H1 (cell line): ENCODE measurements around the gene GNAI2. TPM values are rescaled to one million over a fixed set of nuclear protein-coding genes. Genes with fewer than 3 reads are reported as not detected.
"Not testable (repeated sequence)": the region's sequence is repeated elsewhere in the genome, so short reads cannot be mapped to it uniquely, and the experiment has no call there.

Experiments
- CTCF ChIA-PET: fragments of 300-600 bp; sonication (Branson Sonifier 250); formaldehyde crosslinking; loops from one replicate; lab custom pipeline; 2021; ENCODE audit not compliant: partially characterized antibody; lab: Charles Lee
- POLR2A ChIA-PET: fragments of 300-600 bp; sonication (Branson Sonifier 250); formaldehyde crosslinking; loops from one replicate; lab custom pipeline; 2021; ENCODE audit warnings: inconsistent platforms; ENCODE audit not compliant: partially characterized antibody; lab: Charles Lee
- DNase-seq, 2 experiments: peaks; one replicate each; pipeline versions ENCODE4 v3.0.0 to v3.0.0-alpha.2; 2010 to 2022; ENCODE audit warnings: low spot score in 2 of 2, low read depth in 1 of 2, mixed read lengths in 1 of 2
- FAIRE-seq: peaks from 2 replicates; lab custom pipeline; 2011; peaks lifted over from hg19 to GRCh38; lab: Jason Lieb, UNC
- H2AFZ ChIP-seq: 2 replicates; pipeline ENCODE4 v1.8.1; 2012; ENCODE audit warnings: low read length, inconsistent platforms
- H2AK5ac ChIP-seq: 2 replicates; pipeline ENCODE4 v1.6.1; 2013; ENCODE audit warnings: low read depth, low read length
- H2BK120ac ChIP-seq: replicated peaks from 2 replicates; pipeline ENCODE3; 2013; ENCODE audit warnings: low read depth, low read length, inconsistent platforms
- H2BK12ac ChIP-seq: 2 replicates; pipeline ENCODE4 v1.6.1; 2013; ENCODE audit warnings: low read depth, low read length
- H2BK15ac ChIP-seq: 2 replicates; pipeline ENCODE4 v1.6.1; 2013; ENCODE audit warnings: low read length
- H2BK20ac ChIP-seq: 2 replicates; pipeline ENCODE4 v1.6.1; 2013; ENCODE audit warnings: low read length
- H2BK5ac ChIP-seq: 2 replicates; pipeline ENCODE4 v1.6.1; 2013; ENCODE audit warnings: low read depth, low read length
- H3K14ac ChIP-seq: 2 replicates; pipeline ENCODE4 v1.6.1; 2013; ENCODE audit warnings: inconsistent platforms; ENCODE audit not compliant: insufficient read length
- H3K18ac ChIP-seq: 2 replicates; pipeline ENCODE4 v1.6.1; 2013; ENCODE audit warnings: low read length; ENCODE audit errors: extremely low read depth
- H3K23ac ChIP-seq: 2 replicates; pipeline ENCODE4 v1.6.1; 2013; ENCODE audit warnings: inconsistent platforms; ENCODE audit not compliant: insufficient read length
- H3K23me2 ChIP-seq: 2 replicates; pipeline ENCODE4 v1.6.1; 2013; ENCODE audit warnings: low read depth, low read length
- H3K27ac ChIP-seq: 2 replicates; pipeline ENCODE4 v1.6.1; 2011; ENCODE audit warnings: low read depth, low read length, inconsistent platforms
- H3K27me3 ChIP-seq, 4 experiments: replicated peaks in 1 of 4; 1 replicate in 1 of 4; 2 replicates in 3 of 4; pipeline versions ENCODE4 v1.6.1 to v1.8.1; 2011 to 2013; ENCODE audit warnings: low read length in 3 of 4, mild to moderate bottlenecking in 3 of 4, inconsistent platforms in 2 of 4, mixed read lengths in 2 of 4, moderate library complexity in 1 of 4; ENCODE audit not compliant: control insufficient read depth in 3 of 4, insufficient read depth in 3 of 4; ENCODE audit errors: extremely low read depth in 1 of 4
- H3K36me3 ChIP-seq, 4 experiments: 2 replicates each; pipeline versions ENCODE4 v1.6.1 to v1.8.1; 2011 to 2013; ENCODE audit warnings: mild to moderate bottlenecking in 4 of 4, low read length in 3 of 4, moderate library complexity in 2 of 4, control low read depth in 1 of 4, inconsistent platforms in 1 of 4; ENCODE audit not compliant: insufficient read depth in 4 of 4, control insufficient read depth in 2 of 4
- H3K4ac ChIP-seq: replicated peaks from 2 replicates; pipeline ENCODE3; 2013; ENCODE audit warnings: low read length, low read depth, mixed read lengths, inconsistent platforms; ENCODE audit not compliant: insufficient read length
- H3K4me1 ChIP-seq, 4 experiments: replicated peaks in 1 of 4; 1 replicate in 1 of 4; 2 replicates in 3 of 4; pipeline versions ENCODE4 v1.6.1 to v1.8.1; 2011 to 2013; ENCODE audit warnings: low read length in 3 of 4, inconsistent platforms in 2 of 4, mixed read lengths in 1 of 4; ENCODE audit not compliant: insufficient read depth in 4 of 4, control insufficient read depth in 3 of 4
- H3K4me2 ChIP-seq, 2 experiments: 2 replicates each; pipeline versions ENCODE4 v1.6.1 to v1.8.1; 2011 to 2013; ENCODE audit warnings: low read depth in 2 of 2, low read length in 2 of 2, control low read depth in 1 of 2, inconsistent platforms in 1 of 2, mild to moderate bottlenecking in 1 of 2; ENCODE audit not compliant: insufficient read depth in 1 of 2
- H3K4me3 ChIP-seq, 4 experiments: fragments of 200-600, 300-600 bp in 1 of 4; sonication (generic), shearing (Covaris generic), sonication (Bioruptor Twin) in 1 of 4; 2 replicates each; pipeline versions ENCODE4 v1.5.1 to v1.8.1; 2011 to 2016; ENCODE audit warnings: low read length in 4 of 4, low read depth in 3 of 4, control low read depth in 2 of 4, inconsistent platforms in 2 of 4, mild to moderate bottlenecking in 2 of 4, mixed read lengths in 1 of 4, moderate library complexity in 1 of 4; ENCODE audit not compliant: insufficient read depth in 2 of 4; ENCODE audit errors: extremely low read depth in 1 of 4
- H3K56ac ChIP-seq: replicated peaks from 2 replicates; pipeline ENCODE3; 2013; ENCODE audit warnings: low read depth, mild to moderate bottlenecking, mixed read lengths, low read length, inconsistent platforms; ENCODE audit not compliant: insufficient read length
- H3K79me1 ChIP-seq: 2 replicates; pipeline ENCODE4 v1.6.1; 2013; ENCODE audit warnings: low read depth, low read length, control low read depth
- H3K79me2 ChIP-seq, 2 experiments: 2 replicates each; pipeline versions ENCODE4 v1.6.1 to v1.8.1; 2012 to 2013; ENCODE audit warnings: low read length in 2 of 2, mild to moderate bottlenecking in 2 of 2, inconsistent platforms in 1 of 2; ENCODE audit not compliant: insufficient read depth in 2 of 2, control insufficient read depth in 1 of 2
- H3K9ac ChIP-seq, 4 experiments: replicated peaks in 1 of 4; 1 replicate in 1 of 4; 2 replicates in 3 of 4; pipeline versions ENCODE4 v1.6.1 to v1.8.1; 2011 to 2013; ENCODE audit warnings: low read depth in 3 of 4, low read length in 3 of 4, control low read depth in 2 of 4, mild to moderate bottlenecking in 2 of 4, moderate library complexity in 2 of 4, inconsistent platforms in 1 of 4; ENCODE audit errors: extremely low read depth in 1 of 4
- H3K9me3 ChIP-seq, 2 experiments: 2 replicates each; pipeline versions ENCODE4 v1.6.1 to v1.8.1; 2012 to 2013; ENCODE audit warnings: mild to moderate bottlenecking in 2 of 2, moderate library complexity in 2 of 2, control low read depth in 1 of 2, inconsistent platforms in 1 of 2, low read depth in 1 of 2, low read length in 1 of 2, mixed read lengths in 1 of 2; ENCODE audit not compliant: insufficient read depth in 2 of 2
- H4K20me1 ChIP-seq, 2 experiments: replicated peaks in 1 of 2; 2 replicates each; pipeline versions ENCODE3 to v1.8.1; 2011 to 2013; ENCODE audit warnings: inconsistent platforms in 2 of 2, low read length in 2 of 2, mild to moderate bottlenecking in 1 of 2; ENCODE audit not compliant: insufficient read depth in 2 of 2, control insufficient read depth in 1 of 2
- H4K5ac ChIP-seq: 2 replicates; pipeline ENCODE4 v1.6.1; 2013; ENCODE audit warnings: low read length, low read depth, mixed read lengths, inconsistent platforms; ENCODE audit not compliant: insufficient read length
- H4K8ac ChIP-seq: 2 replicates; pipeline ENCODE4 v1.8.0; 2013; ENCODE audit warnings: mild to moderate bottlenecking, moderate library complexity, low read length, inconsistent platforms; ENCODE audit not compliant: insufficient read depth; ENCODE audit errors: extremely low read depth
- H4K91ac ChIP-seq: replicated peaks from 2 replicates; pipeline ENCODE3; 2013; ENCODE audit warnings: low read length, mixed read lengths, inconsistent platforms; ENCODE audit not compliant: insufficient read length
- BACH1 ChIP-seq: IDR thresholded peaks from 2 replicates; pipeline ENCODE4 v1.6.1; 2012; ENCODE audit warnings: low read length, improper control_type of control experiment
- EGR1 ChIP-seq: IDR thresholded peaks from 2 replicates; pipeline ENCODE4 v1.6.1; 2011; ENCODE audit warnings: low read depth, low read length, borderline replicate concordance
- GABPA ChIP-seq: IDR thresholded peaks from 2 replicates; pipeline ENCODE4 v1.6.1; 2011; ENCODE audit warnings: mild to moderate bottlenecking, low read length, moderate library complexity, borderline replicate concordance; ENCODE audit not compliant: insufficient read depth
- WGBS, 2 experiments: shearing (Covaris generic) in 1 of 2; methylation state at CpG; one replicate each; pipeline versions ENCODE4 v1.1.6 to v1.1.7; 2013 to 2015; ENCODE audit warnings: low lambda C conversion rate in 2 of 2, mixed read lengths in 2 of 2, inconsistent platforms in 1 of 2, low coverage in 1 of 2, missing lambda C conversion rate in 1 of 2; ENCODE audit not compliant: insufficient replicate concordance in 2 of 2, insufficient coverage in 1 of 2, insufficient read length in 1 of 2; ENCODE audit errors: extremely low coverage in 1 of 2, missing lambda C conversion rate in 1 of 2; 5-methylcytosine and 5-hydroxymethylcytosine counted together
- polyA plus RNA-seq, 7 experiments: library from polyadenylated mRNA; depleted of rRNA in 3 of 7; stranded (reverse) in 5 of 7; unstranded in 2 of 7; fragments of >200 nt in 5 of 7; fragments of 200-250 nt in 2 of 7; gene quantifications; 1 replicate in 5 of 7; 2 replicates in 1 of 7; 4 replicates in 1 of 7; pipeline versions ENCODE4 v1.2.1 to v1.2.3, GENCODE V29; 2011 to 2013; ENCODE audit warnings: missing spikeins in 2 of 7, mixed read lengths in 2 of 7
- total RNA-seq: library from RNA; stranded (reverse); fragmentation: NEBNext Ultra II Directional; extraction: Animal tissue kit (Norgen Biotek cat#: 25700); gene quantifications from 2 replicates; pipeline ENCODE4 v1.2.1, GENCODE V29; 2021

The GNAI2 gene
- total and polyA plus RNA-seq, 2 of the 8 experiments (the other 6 are each of a cell fraction or from before 2014, with no cell fraction given), result 168 to 539 TPM

- TF ChIP-seq GABPA (peak; percentile 94), EGR1 (peak; percentile 69; the same call in 1 of the 2 replicates), BACH1 (0 out of 2 replicates have a peak, but pooled peaks have one; percentile 36)
- TF ChIP-seq, all 59 proteins: peak for 17
Observed at GRCh38 chr3:50227390-50228183, 8.4 kb upstream of the GNAI2 start (continued).

GRCh38 chr3:50228184-50228763 is 7.7 kb upstream of the GNAI2 start:
- not testable (repeated sequence) for H2AFZ ChIP-seq, H3K56ac ChIP-seq, DNase-seq, H2BK120ac ChIP-seq, H3K27me3 ChIP-seq, H3K9me3 ChIP-seq, H3K14ac ChIP-seq, H4K8ac ChIP-seq, H3K79me1 ChIP-seq, FAIRE-seq, H3K23ac ChIP-seq, H4K20me1 ChIP-seq, H3K36me3 ChIP-seq, H3K79me2 ChIP-seq, H3K4ac ChIP-seq
- Histone ChIP-seq H4K91ac (peak overlapping the region; percentile 90), H3K18ac (peak overlapping the region; percentile 78; the same call in 1 of the 2 replicates), H3K9ac (peak overlapping the region in 3 of 4 experiments; percentile 15 to 87 (median 83); a peak in 3 of 7 replicates), H2BK12ac (peak overlapping the region; percentile 91), H2BK5ac (peak overlapping the region; percentile 97), H3K4me3 (peak overlapping the region; percentile 51 to 88 (median 73)), H3K27ac (peak overlapping the region; percentile 86), H2AK5ac (peak overlapping the region; percentile 91; the same call in 1 of the 2 replicates), H3K23me2 (peaks cover 13% of the 10 kb centered on the region; the same call in 1 of the 2 replicates), H2BK15ac (peak overlapping the region; percentile 95), H4K5ac (peak overlapping the region; percentile 89), H3K4me1 (peaks cover 0 to 18% (median 7%) of the 10 kb centered on the region in 4 experiments; a peak in 6 of 7 replicates), H2BK20ac (0 out of 2 replicates have a peak overlapping the region, but pooled peaks have one; percentile 67), H3K4me2 (peak overlapping the region; percentile 76 to 99)
- WGBS, 2 experiments, result 42% methylated on average over 15 of the region's 15 CpGs; no CpG with 5 or more reads in 1 of the 2 experiments
- POLR2A ChIA-PET, result interaction anchor here (0.6 to 6.5 kb wide), 13 partner anchors 9 to 108 kb away, joined by 3 to 41 read pairs (median 7); partner anchors contain the start of gene GNAI2
- CTCF ChIA-PET, result interaction anchor here (1.2 to 48.1 kb wide), 10 partner anchors 11 to 106 kb away, joined by 3 to 2149 read pairs (median 7); partner anchors contain the start of genes GNAI2, GNAT1, LSMEM2 and SEMA3B
